Spinal cord (tissue), 10 donors: ENCODE data around the gene LHFPL4. TPM values are rescaled to one million over a fixed set of nuclear protein-coding genes. Genes with fewer than 3 reads are reported as not detected.

ENCODE experiments used
- DNase-seq, 6 donors: peaks; one replicate each; pipeline versions ENCODE4 v3.0.0 to v3.0.0-alpha.2; 2013 to 2015; ENCODE audit warnings: low spot score in 6 of 6, low read depth in 4 of 6
- H3K27ac ChIP-seq: one replicate; pipeline ENCODE4 v1.5.1; 2013; ENCODE audit warnings: low read depth, low read length, control low read depth
- H3K27me3 ChIP-seq: one replicate; pipeline ENCODE4 v1.6.1; 2013; ENCODE audit warnings: low read length; ENCODE audit not compliant: control insufficient read depth, insufficient read depth
- H3K36me3 ChIP-seq: one replicate; pipeline ENCODE4 v1.6.1; 2013; ENCODE audit warnings: low read length; ENCODE audit not compliant: control insufficient read depth, insufficient read depth
- H3K4me1 ChIP-seq: one replicate; pipeline ENCODE4 v1.6.1; 2013; ENCODE audit warnings: low read length; ENCODE audit not compliant: control insufficient read depth, insufficient read depth
- H3K4me3 ChIP-seq: one replicate; pipeline ENCODE4 v1.5.1; 2013; ENCODE audit warnings: low read depth, low read length, control low read depth
- H3K9me3 ChIP-seq: one replicate; pipeline ENCODE4 v1.6.1; 2013; ENCODE audit warnings: low read length; ENCODE audit not compliant: control insufficient read depth, insufficient read depth
- WGBS: methylation state at CpG from one replicate; pipeline ENCODE4 v1.1.5; 2013; ENCODE audit warnings: missing lambda C conversion rate; ENCODE audit not compliant: insufficient coverage; 5-methylcytosine and 5-hydroxymethylcytosine counted together
- polyA plus RNA-seq, 2 donors: library from polyadenylated mRNA; unstranded; fragments of 120-200 nt; gene quantifications; one replicate each; pipeline ENCODE4 v1.2.1, GENCODE V29; 2013; ENCODE audit not compliant: insufficient read length in 2 of 2
- total RNA-seq, 2 donors: library from RNA; depleted of rRNA in 1 of 2; stranded (reverse); fragments of 120-200 nt in 1 of 2; fragments of >200 nt in 1 of 2; gene quantifications; one replicate each; pipeline versions ENCODE4 v1.2.3 to v1.2.4, GENCODE V29; 2013 to 2014
- donor health status: healthy.

Gene LHFPL4
- total and polyA plus RNA-seq, 4 donors: 6.1 to 37.4 (median 23.9) TPM

DNA sequence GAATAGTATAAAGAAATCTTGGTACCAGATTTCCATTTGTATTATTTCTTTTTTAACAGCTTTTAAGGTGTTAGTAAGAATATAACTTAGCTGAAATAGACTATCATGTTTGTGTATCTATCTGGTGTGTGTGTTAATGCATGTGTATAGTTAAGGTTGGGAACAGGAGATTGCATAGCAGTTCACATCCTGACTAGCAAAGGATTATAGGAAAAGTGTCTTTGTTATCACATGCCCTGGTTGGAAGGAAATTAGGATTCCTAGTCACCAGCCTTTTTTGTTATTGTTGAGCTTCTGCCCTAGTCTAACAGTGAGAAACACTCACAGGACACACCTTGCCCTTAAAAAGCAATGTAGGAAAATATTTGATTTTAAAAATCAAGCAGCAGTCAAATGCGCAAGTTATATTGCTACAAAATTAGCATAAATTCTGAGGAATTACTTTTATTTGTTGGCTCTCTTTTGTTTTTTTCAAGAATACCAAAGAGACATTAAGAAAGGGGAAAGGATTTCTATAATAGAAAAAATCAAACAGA lies 98.0 kb downstream of the LHFPL4 start:
- H3K4me1 ChIP-seq: no peaks in the 10 kb centered on the region
- H3K27me3 ChIP-seq: no peaks in the 10 kb centered on the region
- no peak for DNase-seq
- H3K9me3 ChIP-seq: no peaks in the 10 kb centered on the region
- no peak overlapping the region for H3K27ac ChIP-seq
- WGBS: no CpG with 5 or more reads among the region's 1 CpG
- H3K4me3 ChIP-seq: no peak overlapping the region
- H3K36me3 ChIP-seq: peaks cover 21% of the 10 kb centered on the region

DNA sequence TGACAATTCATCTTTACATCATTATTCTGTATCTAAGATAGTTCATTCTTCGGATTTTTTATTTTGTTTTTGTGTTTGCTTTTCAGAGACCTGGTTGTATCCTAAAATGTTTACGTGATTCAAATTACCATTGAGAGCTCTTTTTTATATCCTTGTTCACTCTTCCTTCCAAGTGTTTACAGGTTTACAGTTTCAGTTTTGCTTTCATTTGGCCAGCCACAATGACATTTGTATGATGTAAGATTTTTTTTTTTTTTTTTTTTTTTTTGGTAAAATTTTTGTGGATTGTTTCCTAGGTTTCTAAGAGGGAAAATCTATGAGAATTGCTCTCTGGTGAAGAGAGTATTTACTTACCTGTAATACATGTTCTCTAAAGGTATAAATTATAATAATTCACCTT lies 101.2 kb downstream of the LHFPL4 start:
- no CpG with 5 or more reads among the region's 2 CpGs for WGBS

DNA sequence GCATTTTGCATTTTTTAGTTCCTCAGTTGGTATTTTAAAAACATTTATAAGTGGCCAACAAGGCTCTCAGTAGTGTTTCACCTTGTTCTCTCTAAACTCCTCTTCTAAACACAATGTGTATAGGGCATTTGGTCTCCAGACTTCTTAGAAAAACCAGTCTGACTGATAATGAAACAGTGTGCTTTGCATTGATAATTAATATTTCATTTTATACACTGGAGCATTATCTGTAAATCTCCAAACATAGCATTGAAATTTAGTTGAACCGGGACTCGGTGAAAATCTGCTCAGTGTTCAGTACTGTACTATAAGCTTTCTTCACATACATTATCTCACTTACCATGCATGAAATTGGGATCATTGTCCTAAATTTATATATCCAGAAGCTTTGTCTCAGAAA lies 102.6 kb downstream of the LHFPL4 start:
- DNase-seq: no peak
- no peaks in the 10 kb centered on the region for H3K27me3 ChIP-seq
- no peak overlapping the region for H3K4me3 ChIP-seq
- no peaks in the 10 kb centered on the region for H3K9me3 ChIP-seq
- peaks cover 35% of the 10 kb centered on the region for H3K36me3 ChIP-seq
- H3K4me1 ChIP-seq: no peaks in the 10 kb centered on the region
- no peak overlapping the region for H3K27ac ChIP-seq
- no CpG with 5 or more reads among the region's 2 CpGs for WGBS

More for the DNA sequence above, 101.2 kb downstream of the LHFPL4 start:
- Histone ChIP-seq H3K36me3 (peaks cover 31% of the 10 kb centered on the region), H3K9me3 (no peaks in the 10 kb centered on the region), H3K4me1 (no peaks in the 10 kb centered on the region), H3K27me3 (no peaks in the 10 kb centered on the region), H3K4me3 (no peak overlapping the region), H3K27ac (no peak overlapping the region)
- DNase-seq: no peak

DNA sequence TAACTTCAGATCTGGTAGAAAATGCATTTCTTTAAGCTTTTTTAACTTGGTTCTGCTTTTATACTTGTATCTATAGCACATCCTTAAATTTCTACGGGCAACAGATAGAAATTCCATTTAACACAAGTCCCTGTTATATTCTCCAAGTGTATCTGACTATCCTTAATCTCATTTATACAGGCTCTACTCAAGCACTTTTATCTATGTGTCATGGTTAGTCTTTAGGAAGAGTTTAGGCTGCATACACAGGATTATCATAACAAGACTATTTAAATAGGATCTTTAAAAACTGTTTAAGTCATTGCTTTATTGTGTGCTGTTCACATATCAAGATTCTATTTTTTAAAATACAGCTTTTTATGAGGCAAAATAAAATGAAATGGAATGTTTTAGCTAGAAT lies 103.5 kb downstream of the LHFPL4 start:
- Histone ChIP-seq H3K9me3 (no peaks in the 10 kb centered on the region), H3K27me3 (no peaks in the 10 kb centered on the region), H3K4me3 (no peak overlapping the region), H3K27ac (no peak overlapping the region), H3K36me3 (peaks cover 36% of the 10 kb centered on the region), H3K4me1 (no peaks in the 10 kb centered on the region)
- no peak for DNase-seq
- WGBS: no CpG with 5 or more reads among the region's 1 CpG

DNA sequence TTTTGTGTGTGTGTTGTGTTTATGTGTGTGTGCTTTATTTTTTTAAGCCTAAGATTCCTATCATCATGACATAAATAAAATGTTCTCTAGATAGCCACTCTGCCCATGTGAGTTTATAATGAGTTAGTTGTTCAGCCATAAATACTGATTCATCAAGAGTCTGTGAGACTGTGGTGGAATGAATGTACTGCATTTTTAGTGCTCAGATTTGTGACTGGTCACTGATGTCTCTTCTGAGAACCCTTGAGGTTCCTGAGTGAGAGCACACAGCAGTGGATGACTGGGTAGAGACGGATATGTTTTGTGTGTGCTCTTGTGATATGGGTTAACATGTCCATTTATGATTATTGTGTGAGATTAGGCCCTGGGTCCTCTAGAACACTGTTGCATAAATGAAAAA lies 105.0 kb downstream of the LHFPL4 start:
- Histone ChIP-seq H3K4me1 (no peaks in the 10 kb centered on the region), H3K27ac (no peak overlapping the region), H3K27me3 (no peaks in the 10 kb centered on the region), H3K9me3 (no peaks in the 10 kb centered on the region), H3K36me3 (peaks cover 39% of the 10 kb centered on the region), H3K4me3 (no peak overlapping the region)
- WGBS: 100% methylated on average over 1 of the region's 1 CpG
- DNase-seq: no peak

Other genes with a start within 250 kb of the LHFPL4 start
- gene THUMPD3, start 190.8 kb downstream of the LHFPL4 start, total RNA-seq: 10 to 100 TPM; 49.4 to 50.1 TPM
- 10 to 100 TPM; 48.1 to 48.3 TPM for gene THUMPD3, start 190.8 kb downstream of the LHFPL4 start, polyA plus RNA-seq
- 10 to 100 TPM; 85.6 to 98.5 TPM for gene SETD5, start 156.2 kb downstream of the LHFPL4 start, total RNA-seq
- gene SETD5, start 156.2 kb downstream of the LHFPL4 start, polyA plus RNA-seq: 100 to 1,000 TPM; 172 to 180 TPM
- 10 to 100 TPM; 21.0 to 30.6 TPM for gene MTMR14, start 95.7 kb upstream of the LHFPL4 start, total RNA-seq
- 10 to 100 TPM; 21.1 to 28.5 TPM for gene MTMR14, start 95.7 kb upstream of the LHFPL4 start, polyA plus RNA-seq
- gene CPNE9, start 150.0 kb upstream of the LHFPL4 start, total RNA-seq: 1 to 10 TPM; 3.3 to 6.3 TPM
- 1 to 10 TPM; 5.3 to 6.1 TPM for gene CPNE9, start 150.0 kb upstream of the LHFPL4 start, polyA plus RNA-seq
- 10 to 100 TPM; 10.4 to 18.9 TPM for gene BRPF1, start 177.9 kb upstream of the LHFPL4 start, total RNA-seq
- 10 to 100 TPM; 15.2 to 16.7 TPM for gene BRPF1, start 177.9 kb upstream of the LHFPL4 start, polyA plus RNA-seq
- 10 to 100 TPM; 25.8 to 42.4 TPM for gene OGG1, start 196.1 kb upstream of the LHFPL4 start, total RNA-seq
- gene OGG1, start 196.1 kb upstream of the LHFPL4 start, polyA plus RNA-seq: 10 to 100 TPM; 46.1 to 57.8 TPM
- 10 to 100 TPM; 36.3 to 64.4 TPM for gene CAMK1, start 216.1 kb upstream of the LHFPL4 start, total RNA-seq
- gene CAMK1, start 216.1 kb upstream of the LHFPL4 start, polyA plus RNA-seq: 10 to 100 TPM; 42.3 to 44.1 TPM
- gene TADA3, start 238.7 kb upstream of the LHFPL4 start, total RNA-seq: 10 to 100 TPM; 32.5 to 63.1 TPM
- 10 to 100 TPM; 80.2 to 88.3 TPM for gene TADA3, start 238.7 kb upstream of the LHFPL4 start, polyA plus RNA-seq
- gene ARPC4, start 239.3 kb upstream of the LHFPL4 start, total RNA-seq: 100 to 1,000 TPM; 109 to 131 TPM
- 100 to 1,000 TPM; 138 to 141 TPM for gene ARPC4, start 239.3 kb upstream of the LHFPL4 start, polyA plus RNA-seq